Activated CD4-positive, alpha-beta memory T cell treated with anti-CD3 and anti-CD28 coated beads for 36 hours (primary cell): ENCODE measurements around the gene RNMT. TPM values are rescaled to one million over a fixed set of nuclear protein-coding genes. Genes with fewer than 3 reads are reported as not detected.

Experiments used
- total RNA-seq, 2 experiments: library from RNA; stranded (reverse); gene quantifications; one replicate each; pipeline ENCODE4 v1.2.3, GENCODE V29; 2021

The RNMT gene
- total RNA-seq, 2 experiments from 2014 or later: 41.2 to 43.6 TPM

Other genes with a start within 250 kb of the RNMT start
- 10 to 100 TPM; 24.9 to 29.4 TPM for gene FAM210A, start 115 bp upstream of the RNMT start, total RNA-seq
- gene MC5R, start 97.5 kb downstream of the RNMT start, total RNA-seq: not detected
- gene MC2R, start 188.9 kb downstream of the RNMT start, total RNA-seq: not detected